ENCODE measurements around the gene DOK6. TPM values are rescaled to one million over a fixed set of nuclear protein-coding genes. Genes with fewer than 3 reads are reported as not detected.
"Not testable (repeated sequence)": the region's sequence is repeated elsewhere in the genome, so short reads cannot be mapped to it uniquely, and the experiment has no call there.

The DOK6 gene
- polyA plus RNA-seq, 1 experiment = 0.55 TPM

- peak; percentile 9 for DNase-seq (ENCODE audit: low read depth)
- Histone ChIP-seq H3K27me3 (ENCODE audit: control insufficient read depth, insufficient read depth, low read length) (no peaks in the 10 kb centered on the region), H3K36me3 (ENCODE audit: control insufficient read depth, insufficient read depth, low read length) (no peaks in the 10 kb centered on the region), H3K4me3 (ENCODE audit: low read depth, low read length) (no peak overlapping the region)
- POLR2A ChIA-PET = no interaction called here
- no peak for TF ChIP-seq CTCF (IDR thresholded peaks at IDR 0.05; ENCODE audit: insufficient read depth, low read depth, low read length)
- CTCF ChIA-PET = no interaction called here
Measured at GRCh38 chr18:69817335-69817940, 416.8 kb downstream of the DOK6 start.

GRCh38 chr18:69819460-69819859, 418.8 kb downstream of the DOK6 start:
- ChIA-PET CTCF (interaction anchor here (0.8 kb wide), 1 partner anchor 223 kb away, joined by 5 read pairs; no protein-coding TSS in a partner anchor), POLR2A (no interaction called here)
- no peaks in the 10 kb centered on the region for H3K27me3 ChIP-seq (ENCODE audit: control insufficient read depth, insufficient read depth, low read length)
- DNase-seq (ENCODE audit: low read depth) = no peak
- no peaks in the 10 kb centered on the region for H3K36me3 ChIP-seq (ENCODE audit: control insufficient read depth, insufficient read depth, low read length)
- no peak overlapping the region for H3K4me3 ChIP-seq (ENCODE audit: low read depth, low read length)
- no peak for TF ChIP-seq CTCF (IDR thresholded peaks at IDR 0.05; ENCODE audit: insufficient read depth, low read depth, low read length)

- no peak overlapping the region for H3K4me3 ChIP-seq (ENCODE audit: low read depth, low read length)
- DNase-seq (ENCODE audit: low read depth) = no peak
- H3K27me3 ChIP-seq (ENCODE audit: control insufficient read depth, insufficient read depth, low read length) = no peaks in the 10 kb centered on the region
- ChIA-PET CTCF (no interaction called here), POLR2A (no interaction called here)
- no peak for TF ChIP-seq CTCF (IDR thresholded peaks at IDR 0.05; ENCODE audit: insufficient read depth, low read depth, low read length)
- no peaks in the 10 kb centered on the region for H3K36me3 ChIP-seq (ENCODE audit: control insufficient read depth, insufficient read depth, low read length)
Measured at GRCh38 chr18:69820538-69820937, 419.9 kb downstream of the DOK6 start.

GRCh38 chr18:69830189-69830588, 429.5 kb downstream of the DOK6 start:
- no peak overlapping the region for H3K4me3 ChIP-seq (ENCODE audit: low read depth, low read length)
- ChIA-PET CTCF (interaction anchor here (0.6 to 1.5 kb wide), 3 partner anchors 9 to 655 kb away, joined by 3 to 4 read pairs (median 4); no protein-coding TSS in a partner anchor), POLR2A (no interaction called here)
- H3K27me3 ChIP-seq (ENCODE audit: control insufficient read depth, insufficient read depth, low read length) = no peaks in the 10 kb centered on the region
- no peak for DNase-seq (ENCODE audit: low read depth)
- no peak for TF ChIP-seq CTCF (IDR thresholded peaks at IDR 0.05; ENCODE audit: insufficient read depth, low read depth, low read length)
- H3K36me3 ChIP-seq (ENCODE audit: control insufficient read depth, insufficient read depth, low read length) = no peaks in the 10 kb centered on the region

- DNase-seq (ENCODE audit: low read depth); H3K27me3 ChIP-seq (ENCODE audit: control insufficient read depth, insufficient read depth, low read length); CTCF ChIA-PET; POLR2A ChIA-PET; H3K4me3 ChIP-seq (ENCODE audit: low read depth, low read length); H3K36me3 ChIP-seq (ENCODE audit: control insufficient read depth, insufficient read depth, low read length): not testable (repeated sequence)
Measured at GRCh38 chr18:69834980-69835379, 434.3 kb downstream of the DOK6 start.

- Histone ChIP-seq H3K36me3 (ENCODE audit: control insufficient read depth, insufficient read depth, low read length) (no peaks in the 10 kb centered on the region), H3K27me3 (ENCODE audit: control insufficient read depth, insufficient read depth, low read length) (no peaks in the 10 kb centered on the region), H3K4me3 (ENCODE audit: low read depth, low read length) (no peak overlapping the region)
- no peak for DNase-seq (ENCODE audit: low read depth)
- CTCF ChIA-PET = interaction anchor here (1.1 kb wide), 2 partner anchors 9 to 10 kb away, joined by 3 to 4 read pairs; no protein-coding TSS in a partner anchor
- POLR2A ChIA-PET = no interaction called here
- TF ChIP-seq CTCF (IDR thresholded peaks at IDR 0.05; ENCODE audit: insufficient read depth, low read depth, low read length) = no peak
Measured at GRCh38 chr18:69838003-69838402, 437.3 kb downstream of the DOK6 start.
